GM10266 (cell line): Measurements from ENCODE around the gene CACNA2D3.

Experiments
- DNase-seq: peaks from one replicate; pipeline ENCODE4 v3.0.0; 2012; ENCODE audit errors: extremely low spot score
- TF ChIP-seq, protein P1 (sequence below): IDR thresholded peaks from 2 replicates; pipeline ENCODE4 v1.5.1; 2012; ENCODE audit warnings: mild to moderate bottlenecking, low read depth; ENCODE audit not compliant: control insufficient read depth, insufficient read depth; ENCODE audit errors: missing control alignments

The CACNA2D3 gene

DNA sequence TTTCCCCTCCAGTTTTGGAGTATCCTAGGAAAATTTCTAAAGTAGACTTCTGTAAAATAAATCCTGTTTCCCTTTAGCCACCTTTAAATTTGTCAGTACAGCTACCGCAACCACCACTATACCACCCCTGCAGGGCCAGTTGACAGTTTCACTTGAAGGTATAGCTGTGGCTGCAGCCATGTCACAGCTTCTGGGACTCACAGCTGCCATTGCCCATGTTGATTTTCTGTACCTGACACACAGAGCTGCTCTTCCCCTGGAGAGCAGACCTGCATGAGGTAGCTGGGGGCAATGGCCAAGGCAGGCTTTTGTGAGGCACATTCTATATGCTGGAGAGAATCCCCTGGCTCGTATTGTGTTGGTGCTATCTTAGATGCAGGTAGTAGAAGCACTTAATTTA, 460.1 kb downstream of the CACNA2D3 start:
- TF ChIP-seq, protein P1, sequence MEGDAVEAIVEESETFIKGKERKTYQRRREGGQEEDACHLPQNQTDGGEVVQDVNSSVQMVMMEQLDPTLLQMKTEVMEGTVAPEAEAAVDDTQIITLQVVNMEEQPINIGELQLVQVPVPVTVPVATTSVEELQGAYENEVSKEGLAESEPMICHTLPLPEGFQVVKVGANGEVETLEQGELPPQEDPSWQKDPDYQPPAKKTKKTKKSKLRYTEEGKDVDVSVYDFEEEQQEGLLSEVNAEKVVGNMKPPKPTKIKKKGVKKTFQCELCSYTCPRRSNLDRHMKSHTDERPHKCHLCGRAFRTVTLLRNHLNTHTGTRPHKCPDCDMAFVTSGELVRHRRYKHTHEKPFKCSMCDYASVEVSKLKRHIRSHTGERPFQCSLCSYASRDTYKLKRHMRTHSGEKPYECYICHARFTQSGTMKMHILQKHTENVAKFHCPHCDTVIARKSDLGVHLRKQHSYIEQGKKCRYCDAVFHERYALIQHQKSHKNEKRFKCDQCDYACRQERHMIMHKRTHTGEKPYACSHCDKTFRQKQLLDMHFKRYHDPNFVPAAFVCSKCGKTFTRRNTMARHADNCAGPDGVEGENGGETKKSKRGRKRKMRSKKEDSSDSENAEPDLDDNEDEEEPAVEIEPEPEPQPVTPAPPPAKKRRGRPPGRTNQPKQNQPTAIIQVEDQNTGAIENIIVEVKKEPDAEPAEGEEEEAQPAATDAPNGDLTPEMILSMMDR = no peak
- DNase-seq = no peak

DNA sequence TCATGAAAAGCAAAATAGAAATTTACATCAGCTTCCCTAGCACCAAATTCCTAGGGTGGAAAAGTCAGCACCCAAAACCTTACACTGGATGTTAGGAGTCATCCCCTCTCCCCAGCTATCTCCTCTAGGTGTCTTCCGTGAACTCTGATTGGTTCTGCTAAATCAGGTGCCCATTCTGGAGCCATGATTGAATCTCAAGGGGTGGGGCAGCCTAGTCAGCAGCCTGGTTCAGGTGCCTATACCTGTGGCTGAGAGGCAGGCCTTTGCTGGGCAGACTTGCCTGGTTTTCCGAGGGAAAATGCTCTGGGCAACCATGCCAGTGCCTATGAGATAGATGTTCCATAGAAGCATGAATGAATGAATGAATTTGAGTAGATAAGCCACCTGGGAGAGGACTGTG, 468.8 kb downstream of the CACNA2D3 start:
- TF ChIP-seq, protein P1 = no peak
- DNase-seq = no peak

DNA sequence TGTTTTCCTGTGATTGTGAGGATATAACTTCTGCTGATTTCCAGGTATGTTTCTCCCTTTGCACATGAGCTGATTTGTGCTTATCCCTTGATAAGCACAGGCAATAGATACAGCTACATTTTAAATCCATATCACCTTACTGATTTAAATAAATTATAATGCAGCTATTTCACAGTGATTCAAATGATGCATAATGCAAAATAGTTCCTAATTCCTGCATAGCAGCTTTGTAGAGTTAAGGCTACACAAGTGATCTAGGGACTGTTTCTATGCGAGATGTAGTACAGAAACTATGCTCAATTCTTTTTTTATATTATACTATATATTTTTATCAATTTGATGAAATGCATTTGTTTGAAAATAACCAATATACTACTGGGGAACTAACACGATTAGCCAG, 471.3 kb downstream of the CACNA2D3 start:
- DNase-seq = no peak
- TF ChIP-seq, protein P1 = no peak

- DNase-seq = no peak
- TF ChIP-seq, protein P1 = no peak
These were observed 473.7 kb downstream of the CACNA2D3 start for GRCh38 chr3:54596087-54596486.

GRCh38 chr3:54599716-54600115, 477.4 kb downstream of the CACNA2D3 start:
- no peak for DNase-seq
- TF ChIP-seq, protein P1 = no peak

DNA sequence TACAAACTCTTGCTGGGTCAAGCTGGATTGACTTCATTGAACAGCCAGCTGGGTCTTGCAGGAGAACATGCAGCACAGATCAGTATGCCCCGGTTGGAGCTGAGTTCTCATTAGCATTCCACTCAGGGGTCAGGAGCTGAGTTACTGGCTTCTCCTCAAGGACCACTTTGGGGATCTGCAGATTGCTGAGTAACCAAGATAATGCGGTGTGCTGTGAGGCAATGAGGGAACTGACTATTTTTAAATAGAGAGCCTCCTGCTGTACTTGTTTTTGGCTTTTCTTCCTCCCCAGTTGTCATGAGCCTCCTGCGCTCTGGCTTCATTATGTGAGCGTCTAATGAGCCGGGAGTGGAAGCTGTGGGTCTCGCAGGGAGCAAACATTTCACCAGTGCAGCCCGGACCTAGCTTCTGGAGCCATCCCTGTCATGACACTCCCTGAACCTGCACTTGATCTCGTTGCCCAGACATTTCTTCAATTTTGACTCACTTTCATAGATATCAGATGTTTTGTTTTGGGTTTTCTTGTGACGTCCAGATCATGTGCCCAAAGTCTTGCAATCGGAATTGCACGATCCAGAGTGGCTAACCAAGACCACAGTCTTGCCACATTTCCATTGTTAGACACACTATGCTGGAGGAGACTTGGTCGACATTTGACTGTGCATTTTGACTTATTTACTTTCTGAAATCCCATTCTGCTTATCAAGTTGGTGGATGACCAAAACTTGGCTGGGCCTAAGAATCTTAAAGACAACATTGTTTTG, 478.3 kb downstream of the CACNA2D3 start:
- DNase-seq = no peak
- TF ChIP-seq, protein P1 = no peak

- no peak for DNase-seq
- TF ChIP-seq, protein P1 = no peak
These were observed 482.1 kb downstream of the CACNA2D3 start for GRCh38 chr3:54604495-54604894.
